DOHH2 (cell line): ENCODE data around the gene AKT2.

Experiments
- H3F3A ChIP-seq: fragments of 200-600 bp; sonication (generic), shearing (Covaris generic); 2 replicates; pipeline ENCODE4 v1.6.0; 2016; ENCODE audit warnings: antibody characterized with exemption, mild to moderate bottlenecking; ENCODE audit not compliant: control insufficient read depth, insufficient read depth
- H3K27ac ChIP-seq: fragments of 200-600 bp; sonication (generic); 2 replicates; pipeline ENCODE4 v1.5.1; 2014; ENCODE audit warnings: low read depth, mild to moderate bottlenecking, low read length, moderate library complexity
- H3K27me3 ChIP-seq: fragments of 200-600 bp; sonication (generic); 2 replicates; pipeline ENCODE4 v1.6.1; 2014; ENCODE audit warnings: mild to moderate bottlenecking, low read length, mixed read lengths; ENCODE audit not compliant: control insufficient read depth
- H3K36me3 ChIP-seq: fragments of 200-600 bp; sonication (generic); 2 replicates; pipeline ENCODE4 v1.6.1; 2014; ENCODE audit warnings: mild to moderate bottlenecking, low read length, moderate library complexity, mixed read lengths; ENCODE audit not compliant: control insufficient read depth
- H3K4me1 ChIP-seq: fragments of 200-600 bp; sonication (generic); 2 replicates; pipeline ENCODE4 v1.6.1; 2014; ENCODE audit warnings: mild to moderate bottlenecking, low read length, mixed read lengths; ENCODE audit not compliant: control insufficient read depth
- H3K4me2 ChIP-seq: fragments of 200-600 bp; sonication (generic); 2 replicates; pipeline ENCODE4 v1.6.0; 2014; ENCODE audit warnings: mild to moderate bottlenecking, low read length, moderate library complexity
- H3K4me3 ChIP-seq: fragments of 200-600 bp; sonication (generic); 2 replicates; pipeline ENCODE4 v1.5.1; 2014; ENCODE audit warnings: mild to moderate bottlenecking, low read length, mixed read lengths
- H3K79me2 ChIP-seq: fragments of 200-600 bp; sonication (generic); 2 replicates; pipeline ENCODE4 v1.6.1; 2014; ENCODE audit warnings: mild to moderate bottlenecking, low read length, mixed read lengths; ENCODE audit not compliant: control insufficient read depth
- H3K9me2 ChIP-seq: fragments of 200-600 bp; sonication (generic); replicated peaks from 2 replicates; pipeline ENCODE4 v1.6.1; 2014; ENCODE audit warnings: mild to moderate bottlenecking, low read length, mixed read lengths; ENCODE audit not compliant: control insufficient read depth
- H3K9me3 ChIP-seq: fragments of 200-600 bp; sonication (generic); 2 replicates; pipeline ENCODE4 v1.6.1; 2014; ENCODE audit warnings: antibody characterized with exemption, low read length, mixed read lengths; ENCODE audit not compliant: control insufficient read depth, insufficient read depth
- H4K20me1 ChIP-seq: fragments of 200-600 bp; sonication (generic); 2 replicates; pipeline ENCODE4 v1.6.0; 2014; ENCODE audit warnings: low read depth, mild to moderate bottlenecking, antibody characterized with exemption, low read length, moderate library complexity; ENCODE audit not compliant: control insufficient read depth, insufficient read depth
- EZH2phosphoT487 ChIP-seq: fragments of 200-600 bp; sonication (generic); IDR thresholded peaks from 2 replicates; pipeline ENCODE4 v1.6.1; 2017; ENCODE audit warnings: borderline replicate concordance, mild to moderate bottlenecking, antibody characterized with exemption, low read length, moderate library complexity, mixed read lengths
- TF ChIP-seq, protein P1 (sequence below): fragments of 200-600 bp; sonication (generic); IDR thresholded peaks from one replicate; pipeline ENCODE4 v1.5.1; 2014; ENCODE audit warnings: antibody characterized with exemption, mild to moderate bottlenecking, low read depth, low read length; ENCODE audit not compliant: poor library complexity, severe bottlenecking

The AKT2 gene

DNA sequence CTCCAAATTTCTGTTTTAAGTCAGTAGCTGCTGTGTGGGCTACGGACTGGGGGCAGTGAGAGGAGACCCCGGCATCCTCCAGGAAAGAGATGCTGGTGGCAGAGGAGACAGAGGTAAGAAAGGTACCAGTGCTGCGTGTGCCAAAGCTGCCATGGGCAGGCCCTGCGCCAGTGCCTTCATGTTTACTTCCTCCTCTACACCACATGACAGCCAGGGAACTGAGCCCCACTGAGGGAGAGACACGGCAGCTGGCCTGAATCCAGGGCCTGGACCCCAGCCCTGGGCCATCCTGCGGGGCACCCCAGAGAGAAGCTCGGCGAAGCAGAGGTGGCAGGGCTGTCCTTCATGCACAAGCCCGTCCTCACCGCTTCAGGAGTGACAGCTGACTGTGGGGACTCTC is 35.9 kb downstream of the AKT2 start:
- Histone ChIP-seq H3K9me2 (no peaks in the 10 kb centered on the region), H3K27me3 (no peaks in the 10 kb centered on the region), H3K4me2 (no peak overlapping the region), H3K4me1 (no peaks in the 10 kb centered on the region), H3K79me2 (peaks cover 7% of the 10 kb centered on the region), H3K27ac (no peak overlapping the region), H3K36me3 (peaks cover 26% of the 10 kb centered on the region), H3K4me3 (no peak overlapping the region), H4K20me1 (no peaks in the 10 kb centered on the region), H3F3A (no peaks in the 10 kb centered on the region), H3K9me3 (no peaks in the 10 kb centered on the region)
- TF ChIP-seq, protein P1, sequence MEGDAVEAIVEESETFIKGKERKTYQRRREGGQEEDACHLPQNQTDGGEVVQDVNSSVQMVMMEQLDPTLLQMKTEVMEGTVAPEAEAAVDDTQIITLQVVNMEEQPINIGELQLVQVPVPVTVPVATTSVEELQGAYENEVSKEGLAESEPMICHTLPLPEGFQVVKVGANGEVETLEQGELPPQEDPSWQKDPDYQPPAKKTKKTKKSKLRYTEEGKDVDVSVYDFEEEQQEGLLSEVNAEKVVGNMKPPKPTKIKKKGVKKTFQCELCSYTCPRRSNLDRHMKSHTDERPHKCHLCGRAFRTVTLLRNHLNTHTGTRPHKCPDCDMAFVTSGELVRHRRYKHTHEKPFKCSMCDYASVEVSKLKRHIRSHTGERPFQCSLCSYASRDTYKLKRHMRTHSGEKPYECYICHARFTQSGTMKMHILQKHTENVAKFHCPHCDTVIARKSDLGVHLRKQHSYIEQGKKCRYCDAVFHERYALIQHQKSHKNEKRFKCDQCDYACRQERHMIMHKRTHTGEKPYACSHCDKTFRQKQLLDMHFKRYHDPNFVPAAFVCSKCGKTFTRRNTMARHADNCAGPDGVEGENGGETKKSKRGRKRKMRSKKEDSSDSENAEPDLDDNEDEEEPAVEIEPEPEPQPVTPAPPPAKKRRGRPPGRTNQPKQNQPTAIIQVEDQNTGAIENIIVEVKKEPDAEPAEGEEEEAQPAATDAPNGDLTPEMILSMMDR: no peak
- no peak for TF ChIP-seq EZH2phosphoT487

DNA sequence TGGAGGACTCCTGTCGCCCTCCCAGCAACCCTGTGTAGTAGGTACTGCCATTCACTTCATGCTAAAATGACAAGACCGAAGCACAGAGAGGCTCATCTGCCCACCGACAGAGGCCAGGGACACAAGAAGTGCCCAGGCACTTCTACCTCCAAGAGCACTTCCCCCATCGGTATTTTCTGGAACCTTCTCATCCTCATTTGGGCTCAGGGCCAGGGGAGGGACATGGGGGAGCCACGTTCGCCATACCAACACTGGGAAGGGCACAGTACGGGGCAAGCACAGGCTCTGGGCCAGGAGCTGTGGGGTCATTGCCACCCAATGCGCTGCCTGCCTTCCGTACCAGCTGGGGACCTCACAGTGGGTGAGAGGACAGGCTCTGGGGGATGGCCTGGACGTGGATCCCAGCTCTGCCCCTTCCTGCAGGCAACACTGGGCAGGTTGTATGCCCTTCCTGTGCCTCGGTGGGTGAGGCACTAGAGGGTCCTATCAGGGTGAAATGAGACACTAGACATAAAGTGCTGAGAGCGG is 37.3 kb downstream of the AKT2 start:
- Histone ChIP-seq H3K27me3 (no peaks in the 10 kb centered on the region), H4K20me1 (no peaks in the 10 kb centered on the region), H3K79me2 (peaks cover 7% of the 10 kb centered on the region), H3K9me2 (no peaks in the 10 kb centered on the region), H3K9me3 (no peaks in the 10 kb centered on the region), H3K27ac (no peak overlapping the region), H3F3A (no peaks in the 10 kb centered on the region), H3K4me2 (no peak overlapping the region), H3K4me1 (no peaks in the 10 kb centered on the region), H3K4me3 (no peak overlapping the region), H3K36me3 (peaks cover 13% of the 10 kb centered on the region)
- TF ChIP-seq, protein P1: no peak
- TF ChIP-seq EZH2phosphoT487: no peak

DNA sequence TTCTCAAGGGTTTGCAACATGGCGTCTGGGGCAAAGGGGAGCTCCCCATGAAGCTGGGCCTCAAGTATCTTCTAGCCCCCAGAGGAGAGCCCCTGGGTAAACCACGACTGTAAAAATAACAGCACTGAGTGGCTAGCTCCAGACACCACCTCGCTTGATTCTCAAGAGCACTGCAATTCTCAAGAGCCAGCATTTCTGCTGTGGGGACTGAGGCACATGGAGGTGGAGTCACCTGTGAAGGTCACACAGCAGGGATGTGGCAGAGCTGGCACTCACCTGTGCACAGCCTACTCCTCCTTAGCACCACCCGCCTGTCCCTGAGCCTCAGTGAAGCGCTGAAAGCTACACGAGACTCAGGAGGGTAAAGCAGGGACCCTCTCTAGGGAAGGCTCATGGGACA is 38.0 kb downstream of the AKT2 start:
- Histone ChIP-seq H3K9me3 (no peaks in the 10 kb centered on the region), H3K4me2 (no peak overlapping the region), H3K4me1 (no peaks in the 10 kb centered on the region), H3K9me2 (no peaks in the 10 kb centered on the region), H3K27me3 (no peaks in the 10 kb centered on the region), H3K79me2 (peaks cover 5% of the 10 kb centered on the region), H3K27ac (no peak overlapping the region), H4K20me1 (no peaks in the 10 kb centered on the region), H3F3A (no peaks in the 10 kb centered on the region), H3K4me3 (no peak overlapping the region), H3K36me3 (peaks cover 13% of the 10 kb centered on the region)
- TF ChIP-seq, protein P1: no peak
- no peak for TF ChIP-seq EZH2phosphoT487
